Effector memory CD8-positive, alpha-beta T cell (primary cell): ENCODE measurements around the gene CRAT.
"Not testable (repeated sequence)": the region's sequence is repeated elsewhere in the genome, so short reads cannot be mapped to it uniquely, and the experiment has no call there.

Source experiments
- ATAC-seq: fragments of 150-1000 bp; cut with Tn5 transposase; replicated peaks from 2 replicates; pipeline ENCODE4 v1.10.0; 2021; ENCODE audit warnings: mild to moderate bottlenecking, moderate library complexity
- DNase-seq, 3 experiments: peaks; one replicate each; pipeline ENCODE4 v3.0.0; 2021
- H3K27ac Mint-ChIP-seq, 2 donors: one replicate each; pipeline ENCODE4 v1.8.0; 2022; ENCODE audit warnings: mild to moderate bottlenecking in 2 of 2, mixed read lengths in 2 of 2, moderate library complexity in 2 of 2
- H3K27me3 Mint-ChIP-seq, 2 donors: one replicate each; pipeline ENCODE4 v1.8.0; 2022; ENCODE audit warnings: mixed read lengths in 2 of 2
- H3K36me3 Mint-ChIP-seq: one replicate; pipeline ENCODE4 v1.8.0; 2022; ENCODE audit warnings: mild to moderate bottlenecking, moderate library complexity, mixed read lengths; ENCODE audit not compliant: insufficient read depth
- H3K4me1 Mint-ChIP-seq, 2 donors: one replicate each; pipeline ENCODE4 v1.8.0; 2022; ENCODE audit warnings: low read depth in 2 of 2, mixed read lengths in 2 of 2
- H3K4me3 Mint-ChIP-seq, 2 donors: one replicate each; pipeline ENCODE4 v1.8.0; 2022; ENCODE audit warnings: mild to moderate bottlenecking in 2 of 2, mixed read lengths in 2 of 2, moderate library complexity in 2 of 2
- H3K9me3 Mint-ChIP-seq, 2 donors: one replicate each; pipeline ENCODE4 v1.8.0; 2022; ENCODE audit warnings: mixed read lengths in 2 of 2

The CRAT gene

DNA sequence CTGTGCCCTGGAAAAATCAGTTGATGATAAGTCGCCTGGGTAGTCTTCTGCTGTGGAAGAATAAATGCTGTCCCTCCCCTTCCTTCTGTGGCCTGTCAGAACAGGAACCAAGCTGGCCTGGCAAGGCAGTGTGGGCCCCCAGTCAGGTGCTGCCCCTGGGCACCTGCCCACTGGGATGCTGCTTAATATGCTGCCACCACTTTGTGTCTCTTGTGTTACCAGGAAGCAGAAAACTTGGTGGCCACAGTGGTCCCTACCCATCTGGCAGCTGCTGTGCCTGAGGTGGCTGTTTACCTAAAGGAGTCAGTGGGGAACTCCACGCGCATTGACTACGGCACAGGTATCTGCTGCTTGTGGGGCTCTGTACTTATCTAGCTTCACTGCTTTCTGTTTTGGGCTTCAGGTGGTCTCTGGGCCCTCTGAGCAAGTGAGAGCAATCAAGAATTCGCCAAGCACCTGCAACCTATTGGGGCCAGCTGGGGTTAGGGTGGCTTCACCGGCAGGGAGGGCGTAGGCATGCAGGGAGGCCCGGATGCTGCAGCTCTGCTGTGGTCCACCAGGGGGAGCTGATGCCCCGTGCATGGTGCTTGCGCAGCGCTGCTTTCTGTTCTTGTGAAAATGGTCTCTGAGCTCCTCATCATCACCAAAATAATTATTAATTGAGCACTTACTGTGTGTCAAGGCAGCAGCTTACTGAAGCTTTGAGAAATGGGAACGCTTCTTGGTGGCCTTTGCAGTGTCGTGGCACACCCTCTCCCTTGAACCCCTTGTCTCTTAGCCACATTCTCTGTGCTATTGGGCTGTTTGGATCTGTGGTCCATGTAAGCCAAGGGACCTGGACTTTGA, 20.9 kb upstream of the CRAT start:
- Mint-ChIP-seq H3K9me3 (no peaks in the 10 kb centered on the region), H3K27me3 (no peaks in the 10 kb centered on the region), H3K4me3 (no peak overlapping the region), H3K36me3 (peaks cover 30% of the 10 kb centered on the region), H3K4me1 (peaks cover 3 to 5% of the 10 kb centered on the region in 2 donors), H3K27ac (no peak overlapping the region)
- DNase-seq (peak; percentile 87 to 89 (median 88)), ATAC-seq (peak; percentile 100)

DNA sequence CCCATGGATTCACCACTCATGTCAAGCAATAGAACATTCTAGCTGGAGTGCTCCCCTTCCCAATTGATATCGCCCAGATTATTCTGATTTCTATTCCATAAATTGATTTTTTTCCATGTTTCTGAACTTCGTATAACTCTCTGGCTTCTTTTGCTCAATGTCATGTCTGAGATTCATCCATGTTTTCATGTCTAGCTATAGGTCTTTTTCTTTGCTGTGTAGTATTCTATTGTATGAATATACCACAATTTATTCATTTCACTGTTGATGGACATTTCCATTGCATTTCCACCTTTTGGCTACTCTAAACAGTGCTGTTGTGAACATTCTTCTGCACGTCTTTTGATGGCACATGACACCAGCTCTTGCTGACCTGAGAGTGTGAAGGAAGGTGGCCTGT, 20.2 kb upstream of the CRAT start:
- no peaks in the 10 kb centered on the region for H3K27me3 Mint-ChIP-seq
- ATAC-seq: no peak
- H3K4me1 Mint-ChIP-seq: peaks cover 3 to 5% of the 10 kb centered on the region in 2 donors
- no peak for DNase-seq
- no peaks in the 10 kb centered on the region for H3K9me3 Mint-ChIP-seq
- peaks cover 28% of the 10 kb centered on the region for H3K36me3 Mint-ChIP-seq
- H3K4me3 Mint-ChIP-seq: no peak overlapping the region
- no peak overlapping the region for H3K27ac Mint-ChIP-seq

DNA sequence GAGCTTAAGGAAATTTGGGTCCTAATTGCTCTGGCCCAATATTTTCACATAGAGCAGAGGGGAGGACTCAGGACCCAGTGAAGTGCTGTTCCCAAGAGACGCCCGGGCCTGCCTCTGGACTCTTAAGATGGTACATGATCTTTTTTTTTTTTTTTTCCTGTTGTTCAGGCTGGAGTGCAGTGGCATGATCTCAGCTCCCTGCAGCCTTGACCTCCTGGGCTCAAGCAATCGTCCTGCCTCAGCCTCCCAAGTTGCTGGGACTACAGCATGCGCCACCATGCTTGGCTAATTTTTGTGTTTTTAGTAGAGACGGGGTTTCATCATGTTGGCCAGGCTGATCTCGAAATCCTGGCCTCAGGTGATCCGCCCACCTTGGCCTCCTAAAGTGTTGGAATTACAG, 19.7 kb upstream of the CRAT start:
- not testable (repeated sequence) for ATAC-seq, H3K27ac Mint-ChIP-seq

DNA sequence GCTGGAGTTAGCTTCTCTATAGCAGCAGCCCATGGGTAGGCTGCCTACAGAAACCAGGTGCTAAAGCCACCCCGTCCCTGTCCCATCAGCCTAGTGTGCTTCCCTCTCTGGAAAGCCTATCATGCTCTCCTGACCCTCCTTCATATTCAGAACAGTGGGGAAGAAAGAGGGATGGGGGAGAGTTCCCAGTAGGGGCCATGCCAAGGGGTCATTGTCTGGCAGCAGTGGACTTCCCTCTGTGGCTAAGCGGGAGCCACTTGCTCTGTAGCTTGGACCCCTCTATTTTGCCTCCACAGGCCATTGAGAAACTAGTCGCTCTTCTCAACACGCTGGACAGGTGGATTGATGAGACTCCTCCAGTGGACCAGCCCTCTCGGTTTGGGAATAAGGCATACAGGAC, 18.1 kb upstream of the CRAT start:
- H3K4me3 Mint-ChIP-seq: no peak overlapping the region
- H3K4me1 Mint-ChIP-seq: peaks cover 3 to 5% of the 10 kb centered on the region in 2 donors
- no peak for ATAC-seq
- H3K27me3 Mint-ChIP-seq: no peaks in the 10 kb centered on the region
- H3K9me3 Mint-ChIP-seq: no peaks in the 10 kb centered on the region
- no peak for DNase-seq
- H3K27ac Mint-ChIP-seq: peak overlapping the region in 1 of 2 donors; percentile 23
- peaks cover 35% of the 10 kb centered on the region for H3K36me3 Mint-ChIP-seq

More for the DNA sequence above, 19.7 kb upstream of the CRAT start:
- not testable (repeated sequence) for H3K27me3 Mint-ChIP-seq, H3K9me3 Mint-ChIP-seq, H3K4me1 Mint-ChIP-seq, DNase-seq, H3K4me3 Mint-ChIP-seq
- peaks cover 26% of the 10 kb centered on the region for H3K36me3 Mint-ChIP-seq

DNA sequence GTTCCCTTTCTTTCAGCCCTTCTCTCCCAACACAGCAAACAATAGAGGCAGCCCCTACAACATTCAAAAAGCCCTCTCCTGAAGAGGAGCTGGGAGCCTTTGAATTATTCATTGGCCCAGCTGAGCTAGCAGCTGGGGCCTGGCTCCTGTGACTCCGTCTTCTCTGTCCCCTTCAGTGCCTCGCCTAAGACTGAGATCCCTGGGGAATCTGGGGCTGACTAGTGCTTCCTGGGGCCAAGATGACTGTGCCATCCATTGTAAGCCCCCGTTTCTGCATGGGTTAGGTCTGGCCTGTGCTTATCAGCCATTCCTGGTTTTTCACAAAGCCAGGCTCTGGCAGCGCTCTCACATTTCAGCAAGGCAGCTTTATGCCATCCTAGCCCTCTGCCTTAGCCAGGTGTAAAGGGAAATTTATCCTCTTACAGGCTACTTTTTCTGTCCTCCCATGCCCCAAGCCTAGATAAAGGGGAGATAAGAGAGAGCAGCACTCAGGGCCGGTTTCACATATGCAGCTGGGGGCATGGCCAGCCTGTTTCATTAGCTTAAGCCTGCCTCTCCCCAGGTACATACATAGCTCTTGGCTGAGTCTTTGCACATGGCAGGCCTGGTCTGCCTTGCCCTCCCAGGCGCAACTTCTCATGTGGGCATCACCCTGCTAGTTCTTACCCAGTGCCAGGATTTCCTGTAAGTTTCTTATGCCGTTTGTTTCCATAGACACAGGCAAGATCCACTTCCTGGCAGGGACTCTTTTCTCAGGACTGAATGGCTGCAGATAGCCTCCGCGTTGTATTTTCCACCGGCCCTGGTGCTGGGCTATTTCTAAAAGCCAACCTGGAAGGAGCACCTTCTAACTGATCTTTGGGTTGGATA, 16.4 kb upstream of the CRAT start:
- Mint-ChIP-seq H3K36me3 (peaks cover 49% of the 10 kb centered on the region), H3K27ac (no peak overlapping the region), H3K27me3 (no peaks in the 10 kb centered on the region), H3K4me1 (peaks cover 3 to 8% of the 10 kb centered on the region in 2 donors), H3K9me3 (no peaks in the 10 kb centered on the region), H3K4me3 (no peak overlapping the region)
- ATAC-seq (no peak), DNase-seq (no peak)

DNA sequence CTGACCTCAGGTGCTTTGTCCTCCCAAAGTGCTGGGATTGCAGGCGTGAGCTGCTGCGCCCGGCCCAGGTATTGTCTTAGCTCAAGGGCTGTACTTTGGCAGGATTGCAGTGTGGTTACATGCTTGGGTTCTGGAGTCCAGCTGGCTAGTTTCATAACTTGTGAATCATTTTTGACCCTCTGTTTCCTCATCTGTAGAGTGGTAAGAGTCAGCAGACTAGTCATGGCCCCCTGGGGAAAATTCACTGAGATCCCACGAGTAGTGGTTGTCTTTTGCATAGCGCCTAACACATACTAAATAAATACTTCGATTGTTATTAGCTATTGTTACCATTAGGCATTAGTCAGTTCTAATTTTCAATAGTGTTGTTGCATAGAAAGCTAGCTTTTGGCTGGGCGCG, 14.9 kb upstream of the CRAT start:
- ATAC-seq (no peak), DNase-seq (no peak)
- no peaks in the 10 kb centered on the region for H3K9me3 Mint-ChIP-seq
- H3K27ac Mint-ChIP-seq: no peak overlapping the region
- peaks cover 42% of the 10 kb centered on the region for H3K36me3 Mint-ChIP-seq
- H3K4me3 Mint-ChIP-seq: no peak overlapping the region
- no peaks in the 10 kb centered on the region for H3K27me3 Mint-ChIP-seq
- peaks cover 2 to 7% of the 10 kb centered on the region in 2 donors for H3K4me1 Mint-ChIP-seq

DNA sequence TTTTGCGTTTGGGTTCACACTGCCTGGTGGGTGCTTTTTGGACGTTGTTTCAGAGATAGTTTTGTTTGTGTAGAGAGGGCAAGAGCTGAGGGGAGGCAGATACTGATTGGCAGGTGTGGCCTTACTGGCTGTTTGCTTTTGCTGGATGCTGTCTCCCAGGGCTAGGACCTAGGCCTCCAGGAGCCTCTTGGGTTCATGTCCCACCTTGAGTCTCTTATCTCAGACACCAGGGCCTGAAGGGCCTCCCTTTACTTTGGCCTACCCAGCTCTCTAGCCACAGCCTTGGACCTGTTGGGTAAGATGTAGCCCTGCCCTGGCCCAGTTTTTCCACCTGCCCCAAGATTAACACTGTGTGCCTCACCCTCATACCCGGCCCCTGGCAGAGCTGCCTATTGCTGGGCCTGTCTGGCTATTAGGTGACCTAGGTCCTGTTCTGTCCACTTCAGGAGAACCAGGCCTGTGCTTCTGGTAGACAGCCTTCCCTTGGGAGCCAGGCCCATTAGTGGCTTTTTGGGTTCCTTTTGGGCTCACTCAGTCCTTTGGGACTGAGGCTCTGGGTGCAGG, 14.0 kb upstream of the CRAT start:
- no peak overlapping the region for H3K4me3 Mint-ChIP-seq
- H3K9me3 Mint-ChIP-seq: no peaks in the 10 kb centered on the region
- DNase-seq (no peak), ATAC-seq (no peak)
- peaks cover 2 to 7% of the 10 kb centered on the region in 2 donors for H3K4me1 Mint-ChIP-seq
- H3K27ac Mint-ChIP-seq: no peak overlapping the region
- H3K36me3 Mint-ChIP-seq: peaks cover 43% of the 10 kb centered on the region
- no peaks in the 10 kb centered on the region for H3K27me3 Mint-ChIP-seq

DNA sequence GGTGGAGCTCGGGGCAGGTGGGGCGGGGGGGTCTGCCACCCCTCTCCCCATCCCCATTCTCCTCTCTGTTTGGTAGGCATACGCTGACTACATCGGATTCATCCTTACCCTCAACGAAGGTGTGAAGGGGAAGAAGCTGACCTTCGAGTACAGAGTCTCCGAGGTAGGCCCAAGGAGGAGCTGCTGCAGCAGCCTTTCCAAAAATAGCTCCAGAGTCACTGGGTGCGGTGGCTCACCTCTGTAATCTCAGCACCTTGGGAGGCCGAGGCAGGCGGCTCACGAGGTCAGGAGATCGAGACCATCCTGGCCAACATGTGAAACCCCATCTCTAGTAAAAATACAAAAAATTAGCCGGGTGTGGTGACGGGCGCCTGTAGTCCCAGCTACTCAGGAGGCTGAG, 12.4 kb upstream of the CRAT start:
- ATAC-seq, H3K27me3 Mint-ChIP-seq: not testable (repeated sequence)
- peaks cover 36% of the 10 kb centered on the region for H3K36me3 Mint-ChIP-seq

DNA sequence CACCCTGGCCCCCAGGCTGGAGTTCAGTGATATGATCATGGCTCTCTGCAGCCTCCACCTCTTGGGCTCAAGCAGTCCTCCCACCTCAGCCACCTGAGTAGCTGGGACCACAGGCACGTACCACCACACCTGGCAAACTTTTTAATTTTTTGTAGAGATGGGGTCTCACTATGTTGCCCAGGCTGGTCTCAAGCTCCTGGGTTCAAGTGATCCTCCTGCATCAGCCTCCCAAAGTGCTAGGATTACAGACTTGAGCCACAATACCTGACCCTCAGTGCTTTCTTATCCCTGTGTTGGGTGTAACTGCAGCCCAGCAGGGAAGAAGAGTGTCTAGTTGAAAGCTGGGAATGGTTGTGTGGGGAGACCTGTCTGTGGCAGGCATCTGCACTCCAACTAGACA, 11.5 kb upstream of the CRAT start:
- Mint-ChIP-seq H3K36me3 (peaks cover 31% of the 10 kb centered on the region), H3K27ac (no peak overlapping the region)

More for the DNA sequence above, 12.4 kb upstream of the CRAT start:
- not testable (repeated sequence) for H3K27ac Mint-ChIP-seq, H3K9me3 Mint-ChIP-seq, DNase-seq, H3K4me3 Mint-ChIP-seq, H3K4me1 Mint-ChIP-seq

DNA sequence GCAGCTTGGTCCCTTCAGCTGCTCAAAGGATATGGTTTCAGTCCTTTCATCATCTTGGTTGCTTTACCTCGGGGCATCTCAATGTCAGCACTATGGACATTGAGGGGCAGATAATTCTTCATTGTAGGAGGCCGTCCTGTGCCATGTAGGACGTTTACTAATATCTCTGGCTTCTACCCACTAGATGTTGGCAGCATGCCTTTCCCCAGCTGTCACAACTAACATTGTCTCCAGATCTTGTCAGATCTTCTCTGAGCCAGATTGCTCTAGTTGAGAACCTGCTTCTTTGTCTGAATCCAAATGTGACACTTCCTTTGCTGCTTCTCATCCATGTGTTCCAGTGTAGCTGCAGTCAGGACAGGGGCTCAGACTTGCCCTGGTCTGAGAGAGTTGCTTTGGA, 10.9 kb upstream of the CRAT start:
- no peak overlapping the region for H3K27ac Mint-ChIP-seq
- H3K27me3 Mint-ChIP-seq: no peaks in the 10 kb centered on the region
- H3K9me3 Mint-ChIP-seq: no peaks in the 10 kb centered on the region
- ATAC-seq: no peak
- H3K4me3 Mint-ChIP-seq: no peak overlapping the region
- peaks cover 31% of the 10 kb centered on the region for H3K36me3 Mint-ChIP-seq
- DNase-seq: no peak
- H3K4me1 Mint-ChIP-seq: peaks cover 2 to 7% of the 10 kb centered on the region in 2 donors

More for the DNA sequence above, 11.5 kb upstream of the CRAT start:
- no peak for DNase-seq
- Mint-ChIP-seq H3K4me1 (peaks cover 2 to 7% of the 10 kb centered on the region in 2 donors), H3K9me3 (no peaks in the 10 kb centered on the region), H3K4me3 (no peak overlapping the region), H3K27me3 (no peaks in the 10 kb centered on the region)
- no peak for ATAC-seq

DNA sequence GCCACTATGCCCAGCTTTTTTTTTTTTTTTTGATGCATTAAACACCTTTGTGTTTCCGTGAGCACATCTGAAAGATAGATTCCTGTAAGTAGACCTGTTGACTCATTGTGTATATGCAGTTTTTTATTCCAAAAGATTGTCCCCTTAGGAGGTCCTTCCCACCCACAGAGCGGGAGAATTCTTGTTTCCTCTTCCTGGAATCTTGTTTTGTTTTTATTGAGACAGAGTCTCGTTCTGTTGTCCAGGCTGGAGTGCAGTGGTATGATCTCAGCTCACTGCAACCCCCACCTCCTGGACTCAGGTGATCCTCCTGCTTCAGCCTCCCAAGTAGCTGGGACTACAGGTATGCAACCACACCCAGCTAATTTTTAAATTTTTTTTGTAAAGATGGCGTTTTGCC, 8.2 kb upstream of the CRAT start:
- Mint-ChIP-seq H3K36me3 (peaks cover 20% of the 10 kb centered on the region), H3K27me3 (no peaks in the 10 kb centered on the region), H3K4me1 (peaks cover 7% of the 10 kb centered on the region in 2 donors), H3K4me3 (no peak overlapping the region), H3K27ac (no peak overlapping the region), H3K9me3 (no peaks in the 10 kb centered on the region)
- no peak for ATAC-seq
- DNase-seq: no peak

DNA sequence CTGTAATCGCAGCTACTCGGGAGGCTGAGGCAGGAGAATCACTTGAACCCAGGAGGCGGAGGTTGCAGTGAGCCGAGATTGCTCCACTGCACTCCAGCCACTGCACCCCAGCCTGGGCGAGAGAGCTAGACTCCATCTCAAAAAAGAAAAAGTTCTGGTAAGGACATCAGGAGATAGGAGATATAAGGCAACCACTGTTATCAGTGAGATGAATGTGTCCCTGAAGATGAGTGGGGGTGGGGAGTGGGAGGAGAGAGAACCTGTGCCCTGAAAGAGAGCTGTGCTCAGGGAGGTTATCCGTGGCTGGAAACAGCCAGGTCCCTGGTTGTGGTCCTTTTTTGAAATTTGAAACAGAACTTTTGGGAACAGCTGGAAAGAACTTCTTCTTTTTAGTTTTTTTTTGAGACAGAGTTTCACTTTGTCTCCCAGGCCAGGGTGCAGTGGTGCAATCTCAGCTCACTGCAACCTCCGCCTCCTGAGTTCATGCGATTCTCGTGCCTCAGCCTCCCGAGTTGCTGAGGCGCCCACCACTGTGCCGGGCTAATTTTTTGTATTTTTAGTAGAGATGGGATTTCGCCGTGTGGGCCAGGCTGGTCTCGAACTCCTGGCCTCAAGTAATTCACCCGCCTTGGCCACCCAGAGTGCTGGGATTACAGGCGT, 3.2 kb upstream of the CRAT start:
- Mint-ChIP-seq H3K27me3 (no peaks in the 10 kb centered on the region), H3K9me3 (no peaks in the 10 kb centered on the region), H3K27ac (no peak overlapping the region), H3K36me3 (peaks cover 3% of the 10 kb centered on the region), H3K4me1 (peaks cover 7 to 20% of the 10 kb centered on the region in 2 donors), H3K4me3 (peak overlapping the region in 1 of 2 donors; percentile 14)
- ATAC-seq (no peak), DNase-seq (no peak)

DNA sequence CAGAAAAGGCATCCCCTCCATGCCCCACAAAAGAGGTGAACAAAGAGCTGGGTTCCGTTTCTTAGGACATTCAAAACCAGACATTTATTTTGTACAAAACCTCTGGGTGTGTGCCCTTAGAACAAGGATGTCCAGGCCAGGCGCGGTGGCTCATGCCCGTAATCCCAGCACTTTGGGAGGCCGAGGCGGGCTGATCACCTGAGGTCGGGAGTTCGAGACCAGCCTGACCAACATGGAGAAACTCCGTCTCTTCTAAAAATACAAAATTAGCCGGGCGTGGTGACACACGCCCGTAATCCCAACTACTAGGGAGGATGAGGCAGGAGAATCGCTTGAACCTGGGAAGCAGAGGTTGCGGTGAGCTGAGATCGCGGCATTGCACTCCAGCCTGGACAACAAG, 1.9 kb upstream of the CRAT start:
- DNase-seq, H3K27me3 Mint-ChIP-seq, ATAC-seq, H3K36me3 Mint-ChIP-seq, H3K9me3 Mint-ChIP-seq: not testable (repeated sequence)
- peaks cover 7 to 20% of the 10 kb centered on the region in 2 donors for H3K4me1 Mint-ChIP-seq
- H3K4me3 Mint-ChIP-seq: peak overlapping the region; percentile 88 to 90
- H3K27ac Mint-ChIP-seq: peak overlapping the region in 1 of 2 donors; percentile 86
